ENCODE measurements around the gene GTF2IRD1. TPM values are rescaled to one million over a fixed set of nuclear protein-coding genes. Genes with fewer than 3 reads are reported as not detected.

The GTF2IRD1 gene
- total RNA-seq, 1 donor from 2014 or later, result 32.6 TPM

GRCh38 chr7:74521855-74522254 is 68.1 kb downstream of the GTF2IRD1 start:
- Mint-ChIP-seq H3K4me3 (ENCODE audit: unreplicated experiment) (no peak overlapping the region), H3K27me3 (ENCODE audit: unreplicated experiment) (peaks cover 2% of the 10 kb centered on the region), H3K9me3 (ENCODE audit: unreplicated experiment) (no peaks in the 10 kb centered on the region), H3K4me1 (ENCODE audit: unreplicated experiment) (no peaks in the 10 kb centered on the region), H3K27ac (ENCODE audit: unreplicated experiment) (no peak overlapping the region), H3K36me3 (ENCODE audit: low read depth, unreplicated experiment) (peaks cover 25% of the 10 kb centered on the region)
- no peak for TF ChIP-seq CTCF (IDR thresholded peaks at IDR 0.05; ENCODE audit: unreplicated experiment)
- no peak for DNase-seq (ENCODE audit: low spot score)

GRCh38 chr7:74522281-74522905 is 68.7 kb downstream of the GTF2IRD1 start:
- Mint-ChIP-seq H3K27me3 (ENCODE audit: unreplicated experiment) (peaks cover 3% of the 10 kb centered on the region), H3K27ac (ENCODE audit: unreplicated experiment) (no peak overlapping the region), H3K4me3 (ENCODE audit: unreplicated experiment) (no peak overlapping the region), H3K9me3 (ENCODE audit: unreplicated experiment) (no peaks in the 10 kb centered on the region), H3K36me3 (ENCODE audit: low read depth, unreplicated experiment) (peaks cover 23% of the 10 kb centered on the region), H3K4me1 (ENCODE audit: unreplicated experiment) (no peaks in the 10 kb centered on the region)
- DNase-seq (ENCODE audit: low spot score), result no peak
- no peak for TF ChIP-seq CTCF (IDR thresholded peaks at IDR 0.05; ENCODE audit: unreplicated experiment)

GRCh38 chr7:74523015-74523414 is 69.3 kb downstream of the GTF2IRD1 start:
- no peaks in the 10 kb centered on the region for H3K9me3 Mint-ChIP-seq (ENCODE audit: unreplicated experiment)
- peaks cover 23% of the 10 kb centered on the region for H3K36me3 Mint-ChIP-seq (ENCODE audit: low read depth, unreplicated experiment)
- H3K27ac Mint-ChIP-seq (ENCODE audit: unreplicated experiment), result no peak overlapping the region
- H3K4me3 Mint-ChIP-seq (ENCODE audit: unreplicated experiment), result no peak overlapping the region
- H3K4me1 Mint-ChIP-seq (ENCODE audit: unreplicated experiment), result no peaks in the 10 kb centered on the region
- peaks cover 3% of the 10 kb centered on the region for H3K27me3 Mint-ChIP-seq (ENCODE audit: unreplicated experiment)
- no peak for TF ChIP-seq CTCF (IDR thresholded peaks at IDR 0.05; ENCODE audit: unreplicated experiment)
- DNase-seq (ENCODE audit: low spot score), result no peak

GRCh38 chr7:74525140-74525539 is 71.4 kb downstream of the GTF2IRD1 start:
- Mint-ChIP-seq H3K27me3 (ENCODE audit: unreplicated experiment) (peaks cover 3% of the 10 kb centered on the region), H3K4me3 (ENCODE audit: unreplicated experiment) (no peak overlapping the region), H3K27ac (ENCODE audit: unreplicated experiment) (no peak overlapping the region), H3K9me3 (ENCODE audit: unreplicated experiment) (no peaks in the 10 kb centered on the region), H3K36me3 (ENCODE audit: low read depth, unreplicated experiment) (peaks cover 17% of the 10 kb centered on the region), H3K4me1 (ENCODE audit: unreplicated experiment) (no peaks in the 10 kb centered on the region)
- DNase-seq (ENCODE audit: low spot score), result no peak
- TF ChIP-seq CTCF (IDR thresholded peaks at IDR 0.05; ENCODE audit: unreplicated experiment), result no peak

GRCh38 chr7:74525881-74526280 is 72.2 kb downstream of the GTF2IRD1 start:
- Mint-ChIP-seq H3K27me3 (ENCODE audit: unreplicated experiment) (peaks cover 3% of the 10 kb centered on the region), H3K9me3 (ENCODE audit: unreplicated experiment) (no peaks in the 10 kb centered on the region), H3K4me3 (ENCODE audit: unreplicated experiment) (no peak overlapping the region), H3K27ac (ENCODE audit: unreplicated experiment) (no peak overlapping the region), H3K36me3 (ENCODE audit: low read depth, unreplicated experiment) (peaks cover 16% of the 10 kb centered on the region), H3K4me1 (ENCODE audit: unreplicated experiment) (no peaks in the 10 kb centered on the region)
- TF ChIP-seq CTCF (IDR thresholded peaks at IDR 0.05; ENCODE audit: unreplicated experiment), result no peak
- DNase-seq (ENCODE audit: low spot score), result no peak

Data from endothelial cell (in vitro differentiated cells).